GM23338 (cell line): ENCODE measurements around the gene CCDC102A. TPM values are rescaled to one million over a fixed set of nuclear protein-coding genes. Genes with fewer than 3 reads are reported as not detected.

ENCODE experiments used
- ATAC-seq: fragments of 200-7000 bp; cut with Tn5 transposase; 3 replicates; pipeline ENCODE4 v1.9.1; 2020
- DNase-seq: peaks from one replicate; pipeline ENCODE4 v3.0.0-alpha.2; 2015; ENCODE audit warnings: low spot score
- H2AFZ ChIP-seq: fragments of 200-600 bp; sonication (generic); 2 replicates; pipeline ENCODE4 v1.8.0; 2016; ENCODE audit warnings: antibody characterized with exemption, mild to moderate bottlenecking, moderate library complexity
- H3F3A ChIP-seq: fragments of 200-600 bp; sonication (generic); replicated peaks from 2 replicates; pipeline ENCODE4 v1.8.0; 2017; ENCODE audit warnings: antibody characterized with exemption, mixed run types, low read depth
- H3K27ac ChIP-seq: fragments of 200-600 bp; sonication (generic); 2 replicates; pipeline ENCODE4 v1.6.1; 2016; ENCODE audit warnings: low read depth
- H3K27me3 ChIP-seq: fragments of 200-600 bp; sonication (generic); 2 replicates; pipeline ENCODE4 v1.8.0; 2016; ENCODE audit warnings: mild to moderate bottlenecking, mixed run types, moderate library complexity; ENCODE audit not compliant: insufficient read depth
- H3K36me3 ChIP-seq: fragments of 200-600 bp; sonication (generic); 2 replicates; pipeline ENCODE4 v1.8.0; 2016; ENCODE audit warnings: mild to moderate bottlenecking; ENCODE audit not compliant: insufficient read depth
- H3K4me1 ChIP-seq: fragments of 200-600 bp; sonication (generic); 2 replicates; pipeline ENCODE4 v1.8.0; 2016; ENCODE audit warnings: mild to moderate bottlenecking, moderate library complexity; ENCODE audit not compliant: insufficient read depth
- H3K4me2 ChIP-seq: fragments of 200-600 bp; sonication (generic); 2 replicates; pipeline ENCODE4 v1.7.1; 2017; ENCODE audit warnings: mixed run types
- H3K4me3 ChIP-seq: fragments of 200-600 bp; sonication (generic); 2 replicates; pipeline ENCODE4 v1.6.1; 2016; ENCODE audit warnings: mixed run types
- H3K79me2 ChIP-seq: fragments of 200-600 bp; sonication (generic); replicated peaks from 2 replicates; pipeline ENCODE4 v1.8.0; 2017; ENCODE audit warnings: mild to moderate bottlenecking; ENCODE audit not compliant: insufficient read depth
- H3K9me2 ChIP-seq: fragments of 200-600 bp; sonication (generic); 2 replicates; pipeline ENCODE4 v1.8.0; 2017; ENCODE audit not compliant: insufficient read depth
- H4K20me1 ChIP-seq: fragments of 200-600 bp; sonication (generic); replicated peaks from 2 replicates; pipeline ENCODE4 v1.8.0; 2017; ENCODE audit warnings: mild to moderate bottlenecking; ENCODE audit not compliant: insufficient read depth
- H3K27ac Mint-ChIP-seq: 2 replicates; pipeline ENCODE4 v1.8.0; 2020; ENCODE audit warnings: inconsistent platforms, mild to moderate bottlenecking, moderate library complexity, mixed read lengths
- H3K27me3 Mint-ChIP-seq: 3 replicates; pipeline ENCODE4 v1.8.0; 2022; ENCODE audit warnings: low read depth, mild to moderate bottlenecking, moderate library complexity, mixed read lengths, inconsistent platforms; ENCODE audit not compliant: insufficient read depth, poor library complexity
- H3K36me3 Mint-ChIP-seq: 3 replicates; pipeline ENCODE4 v1.8.0; 2021; ENCODE audit warnings: low read depth, mild to moderate bottlenecking, inconsistent platforms, moderate library complexity, mixed read lengths
- H3K4me1 Mint-ChIP-seq: 3 replicates; pipeline ENCODE4 v1.8.0; 2020; ENCODE audit warnings: mild to moderate bottlenecking, inconsistent platforms, mixed read lengths
- H3K4me3 Mint-ChIP-seq: 3 replicates; pipeline ENCODE4 v1.8.0; 2021; ENCODE audit warnings: moderate library complexity, mild to moderate bottlenecking, inconsistent platforms, mixed read lengths
- H3K9me3 Mint-ChIP-seq: 3 replicates; pipeline ENCODE4 v1.8.0; 2020; ENCODE audit warnings: moderate library complexity, mild to moderate bottlenecking, inconsistent platforms, mixed read lengths
- CREB1 ChIP-seq: fragments of 250-450 bp; sonication (Bioruptor Pico); IDR thresholded peaks from 2 replicates; pipeline ENCODE4 v1.5.0; 2020; ENCODE audit warnings: low read depth, mild to moderate bottlenecking, moderate library complexity
- CTCF ChIP-seq, 2 experiments: fragments of 200-600 bp in 1 of 2; sonication (generic) in 1 of 2; conservative IDR thresholded peaks; 2 replicates each; pipeline versions ENCODE4 v1.5.1 to v1.6.1; 2016 to 2017; ENCODE audit warnings: antibody characterized with exemption in 2 of 2, low read depth in 2 of 2, mild to moderate bottlenecking in 2 of 2, moderate library complexity in 1 of 2
- EZH2 ChIP-seq: fragments of 200-600 bp; sonication (generic); IDR thresholded peaks from one replicate; pipeline ENCODE4 v1.8.0; 2017; ENCODE audit warnings: antibody characterized with exemption, mild to moderate bottlenecking, low read depth; ENCODE audit not compliant: unreplicated experiment
- EZH2phosphoT487 ChIP-seq: fragments of 200-600 bp; sonication (generic); IDR thresholded peaks from one replicate; pipeline ENCODE4 v1.8.1; 2018; ENCODE audit warnings: antibody characterized with exemption; ENCODE audit not compliant: unreplicated experiment
- JUNB ChIP-seq: IDR thresholded peaks from one replicate; pipeline ENCODE4 v1.6.1; 2016; ENCODE audit warnings: antibody characterized with exemption; ENCODE audit not compliant: unreplicated experiment
- NANOG ChIP-seq: IDR thresholded peaks from 2 replicates; pipeline ENCODE4 v1.6.1; 2016; ENCODE audit warnings: antibody characterized with exemption, borderline replicate concordance
- POLR2AphosphoS5 ChIP-seq: IDR thresholded peaks from 2 replicates; pipeline ENCODE4 v1.6.1; 2016; ENCODE audit warnings: antibody characterized with exemption, low read depth
- STAT1 ChIP-seq: IDR thresholded peaks from one replicate; pipeline ENCODE4 v1.6.1; 2016; ENCODE audit warnings: antibody characterized with exemption; ENCODE audit not compliant: unreplicated experiment
- ZNF114 ChIP-seq: fragments of 250-450 bp; sonication (Bioruptor Pico); IDR thresholded peaks from 2 replicates; pipeline ENCODE4 v1.5.0; 2020; ENCODE audit warnings: mild to moderate bottlenecking, moderate library complexity
- ZNF331 ChIP-seq: fragments of 250-450 bp; sonication (Bioruptor Pico); IDR thresholded peaks from 2 replicates; pipeline ENCODE4 v1.5.0; 2020; ENCODE audit warnings: low read depth, mild to moderate bottlenecking, moderate library complexity
- polyA plus RNA-seq: library from polyadenylated mRNA; unstranded; fragments of >200 nt; fragmentation: Nextera tagmentation; extraction: Ambion mirVana; gene quantifications from 2 replicates; pipeline ENCODE4 v1.2.1, GENCODE V29; 2016
- total RNA-seq: library from RNA; depleted of rRNA; stranded (reverse); fragments of >200 nt; shearing (Covaris generic); gene quantifications from 2 replicates; pipeline ENCODE4 v1.2.3, GENCODE V29; 2014
- TF ChIP-seq, protein P1 (sequence below): fragments of 250-450 bp; sonication (Bioruptor Pico); IDR thresholded peaks from 2 replicates; pipeline ENCODE4 v1.5.0; 2020; ENCODE audit warnings: mild to moderate bottlenecking, moderate library complexity
- TF ChIP-seq, protein P2 (sequence below): IDR thresholded peaks from one replicate; pipeline ENCODE4 v1.6.1; 2018; ENCODE audit warnings: antibody characterized with exemption; ENCODE audit not compliant: unreplicated experiment
- TF ChIP-seq, protein P3 (sequence below): IDR thresholded peaks from 2 replicates; pipeline ENCODE4 v1.6.1; 2016; ENCODE audit warnings: antibody characterized with exemption

CCDC102A gene
- total and polyA plus RNA-seq, 2 experiments from 2014 or later: 2.0 to 5.2 TPM

- Mint-ChIP-seq H3K27me3 (peaks cover 10% of the 10 kb centered on the region), H3K36me3 (no peaks in the 10 kb centered on the region), H3K9me3 (no peaks in the 10 kb centered on the region), H3K4me1 (peaks cover 15% of the 10 kb centered on the region), H3K4me3 (no peak overlapping the region), H3K27ac (no peak overlapping the region)
- no peak overlapping the region; the same call in 1 of the 2 replicates for H2AFZ ChIP-seq
- no peaks in the 10 kb centered on the region for H3K36me3 ChIP-seq
- H3K79me2 ChIP-seq: no peaks in the 10 kb centered on the region
- TF ChIP-seq NANOG (no peak), CTCF (conservative IDR thresholded peaks at IDR 0.05; ENCODE audit: low read depth in 2 of 2) (no peak), ZNF114 (CRISPR knock-in tag) (no peak), STAT1 (no peak), JUNB (no peak), EZH2phosphoT487 (no peak), CREB1 (CRISPR knock-in tag) (no peak), ZNF331 (CRISPR knock-in tag) (no peak), POLR2AphosphoS5 (no peak), EZH2 (no peak)
- TF ChIP-seq, protein P1, sequence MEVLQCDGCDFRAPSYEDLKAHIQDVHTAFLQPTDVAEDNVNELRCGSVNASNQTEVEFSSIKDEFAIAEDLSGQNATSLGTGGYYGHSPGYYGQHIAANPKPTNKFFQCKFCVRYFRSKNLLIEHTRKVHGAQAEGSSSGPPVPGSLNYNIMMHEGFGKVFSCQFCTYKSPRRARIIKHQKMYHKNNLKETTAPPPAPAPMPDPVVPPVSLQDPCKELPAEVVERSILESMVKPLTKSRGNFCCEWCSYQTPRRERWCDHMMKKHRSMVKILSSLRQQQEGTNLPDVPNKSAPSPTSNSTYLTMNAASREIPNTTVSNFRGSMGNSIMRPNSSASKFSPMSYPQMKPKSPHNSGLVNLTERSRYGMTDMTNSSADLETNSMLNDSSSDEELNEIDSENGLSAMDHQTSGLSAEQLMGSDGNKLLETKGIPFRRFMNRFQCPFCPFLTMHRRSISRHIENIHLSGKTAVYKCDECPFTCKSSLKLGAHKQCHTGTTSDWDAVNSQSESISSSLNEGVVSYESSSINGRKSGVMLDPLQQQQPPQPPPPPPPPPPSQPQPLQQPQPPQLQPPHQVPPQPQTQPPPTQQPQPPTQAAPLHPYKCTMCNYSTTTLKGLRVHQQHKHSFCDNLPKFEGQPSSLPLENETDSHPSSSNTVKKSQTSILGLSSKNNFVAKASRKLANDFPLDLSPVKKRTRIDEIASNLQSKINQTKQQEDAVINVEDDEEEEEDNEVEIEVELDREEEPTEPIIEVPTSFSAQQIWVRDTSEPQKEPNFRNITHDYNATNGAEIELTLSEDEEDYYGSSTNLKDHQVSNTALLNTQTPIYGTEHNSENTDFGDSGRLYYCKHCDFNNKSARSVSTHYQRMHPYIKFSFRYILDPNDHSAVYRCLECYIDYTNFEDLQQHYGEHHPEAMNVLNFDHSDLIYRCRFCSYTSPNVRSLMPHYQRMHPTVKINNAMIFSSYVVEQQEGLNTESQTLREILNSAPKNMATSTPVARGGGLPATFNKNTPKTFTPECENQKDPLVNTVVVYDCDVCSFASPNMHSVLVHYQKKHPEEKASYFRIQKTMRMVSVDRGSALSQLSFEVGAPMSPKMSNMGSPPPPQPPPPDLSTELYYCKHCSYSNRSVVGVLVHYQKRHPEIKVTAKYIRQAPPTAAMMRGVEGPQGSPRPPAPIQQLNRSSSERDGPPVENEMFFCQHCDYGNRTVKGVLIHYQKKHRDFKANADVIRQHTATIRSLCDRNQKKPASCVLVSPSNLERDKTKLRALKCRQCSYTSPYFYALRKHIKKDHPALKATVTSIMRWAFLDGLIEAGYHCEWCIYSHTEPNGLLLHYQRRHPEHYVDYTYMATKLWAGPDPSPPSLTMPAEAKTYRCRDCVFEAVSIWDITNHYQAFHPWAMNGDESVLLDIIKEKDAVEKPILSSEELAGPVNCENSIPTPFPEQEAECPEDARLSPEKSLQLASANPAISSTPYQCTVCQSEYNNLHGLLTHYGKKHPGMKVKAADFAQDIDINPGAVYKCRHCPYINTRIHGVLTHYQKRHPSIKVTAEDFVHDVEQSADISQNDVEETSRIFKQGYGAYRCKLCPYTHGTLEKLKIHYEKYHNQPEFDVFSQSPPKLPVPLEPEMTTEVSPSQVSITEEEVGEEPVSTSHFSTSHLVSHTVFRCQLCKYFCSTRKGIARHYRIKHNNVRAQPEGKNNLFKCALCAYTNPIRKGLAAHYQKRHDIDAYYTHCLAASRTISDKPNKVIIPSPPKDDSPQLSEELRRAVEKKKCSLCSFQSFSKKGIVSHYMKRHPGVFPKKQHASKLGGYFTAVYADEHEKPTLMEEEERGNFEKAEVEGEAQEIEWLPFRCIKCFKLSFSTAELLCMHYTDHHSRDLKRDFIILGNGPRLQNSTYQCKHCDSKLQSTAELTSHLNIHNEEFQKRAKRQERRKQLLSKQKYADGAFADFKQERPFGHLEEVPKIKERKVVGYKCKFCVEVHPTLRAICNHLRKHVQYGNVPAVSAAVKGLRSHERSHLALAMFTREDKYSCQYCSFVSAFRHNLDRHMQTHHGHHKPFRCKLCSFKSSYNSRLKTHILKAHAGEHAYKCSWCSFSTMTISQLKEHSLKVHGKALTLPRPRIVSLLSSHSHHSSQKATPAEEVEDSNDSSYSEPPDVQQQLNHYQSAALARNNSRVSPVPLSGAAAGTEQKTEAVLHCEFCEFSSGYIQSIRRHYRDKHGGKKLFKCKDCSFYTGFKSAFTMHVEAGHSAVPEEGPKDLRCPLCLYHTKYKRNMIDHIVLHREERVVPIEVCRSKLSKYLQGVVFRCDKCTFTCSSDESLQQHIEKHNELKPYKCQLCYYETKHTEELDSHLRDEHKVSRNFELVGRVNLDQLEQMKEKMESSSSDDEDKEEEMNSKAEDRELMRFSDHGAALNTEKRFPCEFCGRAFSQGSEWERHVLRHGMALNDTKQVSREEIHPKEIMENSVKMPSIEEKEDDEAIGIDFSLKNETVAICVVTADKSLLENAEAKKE (CRISPR knock-in tag): no peak
- TF ChIP-seq, protein P2, sequence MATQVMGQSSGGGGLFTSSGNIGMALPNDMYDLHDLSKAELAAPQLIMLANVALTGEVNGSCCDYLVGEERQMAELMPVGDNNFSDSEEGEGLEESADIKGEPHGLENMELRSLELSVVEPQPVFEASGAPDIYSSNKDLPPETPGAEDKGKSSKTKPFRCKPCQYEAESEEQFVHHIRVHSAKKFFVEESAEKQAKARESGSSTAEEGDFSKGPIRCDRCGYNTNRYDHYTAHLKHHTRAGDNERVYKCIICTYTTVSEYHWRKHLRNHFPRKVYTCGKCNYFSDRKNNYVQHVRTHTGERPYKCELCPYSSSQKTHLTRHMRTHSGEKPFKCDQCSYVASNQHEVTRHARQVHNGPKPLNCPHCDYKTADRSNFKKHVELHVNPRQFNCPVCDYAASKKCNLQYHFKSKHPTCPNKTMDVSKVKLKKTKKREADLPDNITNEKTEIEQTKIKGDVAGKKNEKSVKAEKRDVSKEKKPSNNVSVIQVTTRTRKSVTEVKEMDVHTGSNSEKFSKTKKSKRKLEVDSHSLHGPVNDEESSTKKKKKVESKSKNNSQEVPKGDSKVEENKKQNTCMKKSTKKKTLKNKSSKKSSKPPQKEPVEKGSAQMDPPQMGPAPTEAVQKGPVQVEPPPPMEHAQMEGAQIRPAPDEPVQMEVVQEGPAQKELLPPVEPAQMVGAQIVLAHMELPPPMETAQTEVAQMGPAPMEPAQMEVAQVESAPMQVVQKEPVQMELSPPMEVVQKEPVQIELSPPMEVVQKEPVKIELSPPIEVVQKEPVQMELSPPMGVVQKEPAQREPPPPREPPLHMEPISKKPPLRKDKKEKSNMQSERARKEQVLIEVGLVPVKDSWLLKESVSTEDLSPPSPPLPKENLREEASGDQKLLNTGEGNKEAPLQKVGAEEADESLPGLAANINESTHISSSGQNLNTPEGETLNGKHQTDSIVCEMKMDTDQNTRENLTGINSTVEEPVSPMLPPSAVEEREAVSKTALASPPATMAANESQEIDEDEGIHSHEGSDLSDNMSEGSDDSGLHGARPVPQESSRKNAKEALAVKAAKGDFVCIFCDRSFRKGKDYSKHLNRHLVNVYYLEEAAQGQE: no peak
- TF ChIP-seq, protein P3, sequence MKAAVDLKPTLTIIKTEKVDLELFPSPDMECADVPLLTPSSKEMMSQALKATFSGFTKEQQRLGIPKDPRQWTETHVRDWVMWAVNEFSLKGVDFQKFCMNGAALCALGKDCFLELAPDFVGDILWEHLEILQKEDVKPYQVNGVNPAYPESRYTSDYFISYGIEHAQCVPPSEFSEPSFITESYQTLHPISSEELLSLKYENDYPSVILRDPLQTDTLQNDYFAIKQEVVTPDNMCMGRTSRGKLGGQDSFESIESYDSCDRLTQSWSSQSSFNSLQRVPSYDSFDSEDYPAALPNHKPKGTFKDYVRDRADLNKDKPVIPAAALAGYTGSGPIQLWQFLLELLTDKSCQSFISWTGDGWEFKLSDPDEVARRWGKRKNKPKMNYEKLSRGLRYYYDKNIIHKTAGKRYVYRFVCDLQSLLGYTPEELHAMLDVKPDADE: no peak
- H3F3A ChIP-seq: no peaks in the 10 kb centered on the region
- H3K27me3 ChIP-seq: no peaks in the 10 kb centered on the region
- H3K27ac ChIP-seq: no peak overlapping the region
- no peak overlapping the region for H3K4me3 ChIP-seq
- DNase-seq: no peak
- no peaks in the 10 kb centered on the region for H3K9me2 ChIP-seq
- no peak overlapping the region for H3K4me2 ChIP-seq
- H3K4me1 ChIP-seq: no peaks in the 10 kb centered on the region
- no peak for ATAC-seq
- H4K20me1 ChIP-seq: no peaks in the 10 kb centered on the region
These were observed 34.2 kb downstream of the CCDC102A start for GRCh38 chr16:57502048-57502775.
